Adrenal gland (tissue), 12 donors: ENCODE data around the gene TMEM43. TPM values are rescaled to one million over a fixed set of nuclear protein-coding genes. Genes with fewer than 3 reads are reported as not detected.

Experiments used
- DNase-seq, 7 donors: peaks; one replicate each; pipeline ENCODE4 v3.0.0-alpha.2; 2019 to 2020
- H3K27ac ChIP-seq, 5 donors: fragments of 200-600 bp; sonication (generic) in 4 of 5; 1 replicate in 3 of 5; 2 replicates in 2 of 5; pipeline versions ENCODE4 v1.5.1 to v1.8.0; 2016 to 2020; ENCODE audit warnings: mild to moderate bottlenecking in 1 of 5
- H3K27me3 ChIP-seq: fragments of 200-600 bp; 2 replicates; pipeline ENCODE4 v1.8.0; 2021
- H3K36me3 ChIP-seq, 2 donors: fragments of 200-600 bp; replicated peaks in 1 of 2; 1 replicate in 1 of 2; 2 replicates in 1 of 2; pipeline versions ENCODE4 v1.5.1 to v1.8.0; 2018 to 2022
- H3K4me1 ChIP-seq, 2 donors: fragments of 200-600 bp; replicated peaks in 1 of 2; 1 replicate in 1 of 2; 2 replicates in 1 of 2; pipeline versions ENCODE4 v1.5.1 to v1.8.0; 2018 to 2021
- H3K4me3 ChIP-seq, 4 donors: fragments of 200-600 bp; sonication (generic) in 3 of 4; one replicate each; pipeline ENCODE4 v1.5.1; 2016 to 2018
- H3K9me3 ChIP-seq, 3 donors: fragments of 200-600 bp; sonication (generic) in 1 of 3; replicated peaks in 1 of 3; 1 replicate in 2 of 3; 2 replicates in 1 of 3; pipeline versions ENCODE4 v1.5.1 to v1.8.0; 2016 to 2021
- POLR2A ChIP-seq, 2 donors: fragments of 450-650 bp; IDR thresholded peaks; one replicate each; pipeline ENCODE4 v1.6.1; 2017; ENCODE audit warnings: antibody characterized with exemption in 2 of 2, mild to moderate bottlenecking in 2 of 2, moderate library complexity in 1 of 2
- WGBS, 4 donors: extraction: QIAGEN DNeasy Blood & Tissue Kit in 2 of 4; methylation state at CpG; one replicate each; pipeline versions ENCODE4 v1.1.5 to v1.1.7; 2013 to 2017; 5-methylcytosine and 5-hydroxymethylcytosine counted together
- intact Hi-C, 2 donors: fragments of 100-400 bp; cut with DNase I; formaldehyde crosslinking; loops; one replicate each; pipeline versions ENCODE4 v1.14.1 to v1.15.0; 2022 to 2023
- polyA plus RNA-seq, 3 donors: library from polyadenylated mRNA; stranded (reverse); fragments of 200-250 nt in 2 of 3; fragments of 350-450 nt in 1 of 3; fragmentation: Illumina TruSeq in 1 of 3; extraction: RNeasy Lipid Tissue Mini Kit (QIAGEN cat#74804) in 1 of 3; gene quantifications; one replicate each; pipeline ENCODE4 v1.2.3, GENCODE V29; 2013 to 2014
- total RNA-seq, 9 donors: library from RNA; depleted of rRNA in 4 of 9; stranded (reverse); fragments of >200 nt in 4 of 9; fragments of 120-200 nt in 1 of 9; fragmentation: NEBNext Ultra II Directional in 1 of 9; extraction: Animal tissue kit (Norgen Biotek cat#: 25700) in 1 of 9; gene quantifications; one replicate each; pipeline versions ENCODE4 v1.1.0 to v1.2.4, GENCODE V29; 2013 to 2023
- TF ChIP-seq, protein P1 (sequence below), 6 experiments: fragments of 450-650 bp in 4 of 6; fragments of 200-600 bp in 2 of 6; sonication (generic) in 1 of 6; IDR thresholded peaks; 1 replicate in 5 of 6; 2 replicates in 1 of 6; pipeline versions ENCODE4 v1.5.1 to v1.8.0; 2016 to 2021; ENCODE audit warnings: antibody characterized with exemption in 6 of 6, mild to moderate bottlenecking in 2 of 6, moderate library complexity in 1 of 6
- donor health status: healthy with polysubstance abuse.
- donor health status: Bipolar disorder and iron deficiency.
- donor health status: DM: yes; HTN: yes; CAD: no.
- donor health status: DM: no; HTN: no; CAD: no.
- donor health status: DM: no; HTN: no; CAD: no.
- donor health status: DM: yes; HTN: yes; CAD: no.

TMEM43 gene
- total and polyA plus RNA-seq, 12 donors = 40.0 to 79.1 (median 56.5) TPM

DNA sequence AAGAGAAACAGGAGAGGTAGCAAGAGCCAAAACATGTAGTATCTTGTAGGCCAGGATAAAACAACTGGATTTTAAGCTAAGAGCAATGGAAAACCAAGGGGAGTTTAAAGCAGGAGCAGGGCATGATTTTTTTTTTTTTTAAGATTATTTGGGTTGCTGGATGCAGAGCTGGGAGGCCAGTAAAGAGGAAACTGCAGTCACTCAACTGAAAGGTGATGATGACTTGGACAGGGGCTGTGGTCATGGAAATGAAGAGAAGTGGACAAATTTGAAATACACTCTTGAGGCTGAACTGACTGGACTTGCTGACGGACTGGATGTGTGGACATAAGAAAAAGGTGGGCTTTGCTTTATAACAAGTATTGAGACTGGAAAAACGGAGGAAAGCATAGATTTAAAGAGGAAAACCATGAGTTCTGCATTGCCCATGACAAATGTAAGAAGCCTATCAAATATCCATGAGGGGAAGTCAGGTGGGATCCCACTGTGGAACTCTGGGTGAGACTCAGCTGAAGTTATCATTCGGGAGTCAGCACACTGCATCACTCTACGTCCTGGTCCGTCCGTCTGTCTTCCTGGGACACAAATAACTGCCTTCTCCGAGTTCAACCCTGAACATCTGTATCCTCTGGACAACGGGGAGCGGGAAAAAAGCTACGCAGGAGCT is 52.9 kb downstream of the TMEM43 start:
- peak overlapping the region; percentile 90 to 97 (median 96) for H3K27ac ChIP-seq
- DNase-seq = no peak
- 5 to 23% (median 9%) methylated on average over 3 to 10 of the region's 10 CpGs for WGBS, 4 donors
- H3K4me3 ChIP-seq = peak overlapping the region; percentile 10 to 96 (median 79)
- peaks cover 0 to 9% of the 10 kb centered on the region in 2 donors for H3K36me3 ChIP-seq
- TF ChIP-seq, protein P1, sequence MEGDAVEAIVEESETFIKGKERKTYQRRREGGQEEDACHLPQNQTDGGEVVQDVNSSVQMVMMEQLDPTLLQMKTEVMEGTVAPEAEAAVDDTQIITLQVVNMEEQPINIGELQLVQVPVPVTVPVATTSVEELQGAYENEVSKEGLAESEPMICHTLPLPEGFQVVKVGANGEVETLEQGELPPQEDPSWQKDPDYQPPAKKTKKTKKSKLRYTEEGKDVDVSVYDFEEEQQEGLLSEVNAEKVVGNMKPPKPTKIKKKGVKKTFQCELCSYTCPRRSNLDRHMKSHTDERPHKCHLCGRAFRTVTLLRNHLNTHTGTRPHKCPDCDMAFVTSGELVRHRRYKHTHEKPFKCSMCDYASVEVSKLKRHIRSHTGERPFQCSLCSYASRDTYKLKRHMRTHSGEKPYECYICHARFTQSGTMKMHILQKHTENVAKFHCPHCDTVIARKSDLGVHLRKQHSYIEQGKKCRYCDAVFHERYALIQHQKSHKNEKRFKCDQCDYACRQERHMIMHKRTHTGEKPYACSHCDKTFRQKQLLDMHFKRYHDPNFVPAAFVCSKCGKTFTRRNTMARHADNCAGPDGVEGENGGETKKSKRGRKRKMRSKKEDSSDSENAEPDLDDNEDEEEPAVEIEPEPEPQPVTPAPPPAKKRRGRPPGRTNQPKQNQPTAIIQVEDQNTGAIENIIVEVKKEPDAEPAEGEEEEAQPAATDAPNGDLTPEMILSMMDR (IDR thresholded peaks at IDR 0.05) = no peak
- TF ChIP-seq POLR2A (IDR thresholded peaks at IDR 0.05) = no peak
- no peaks in the 10 kb centered on the region for H3K27me3 ChIP-seq
- intact Hi-C loops = loop anchor here in 1 of 2 donors (10.0 kb wide), 1 partner anchor 53 kb away; the partner anchor contains the start of genes CHCHD4 and TMEM43
- H3K9me3 ChIP-seq = no peaks in the 10 kb centered on the region
- peaks cover 25 to 38% of the 10 kb centered on the region in 2 donors for H3K4me1 ChIP-seq

DNA sequence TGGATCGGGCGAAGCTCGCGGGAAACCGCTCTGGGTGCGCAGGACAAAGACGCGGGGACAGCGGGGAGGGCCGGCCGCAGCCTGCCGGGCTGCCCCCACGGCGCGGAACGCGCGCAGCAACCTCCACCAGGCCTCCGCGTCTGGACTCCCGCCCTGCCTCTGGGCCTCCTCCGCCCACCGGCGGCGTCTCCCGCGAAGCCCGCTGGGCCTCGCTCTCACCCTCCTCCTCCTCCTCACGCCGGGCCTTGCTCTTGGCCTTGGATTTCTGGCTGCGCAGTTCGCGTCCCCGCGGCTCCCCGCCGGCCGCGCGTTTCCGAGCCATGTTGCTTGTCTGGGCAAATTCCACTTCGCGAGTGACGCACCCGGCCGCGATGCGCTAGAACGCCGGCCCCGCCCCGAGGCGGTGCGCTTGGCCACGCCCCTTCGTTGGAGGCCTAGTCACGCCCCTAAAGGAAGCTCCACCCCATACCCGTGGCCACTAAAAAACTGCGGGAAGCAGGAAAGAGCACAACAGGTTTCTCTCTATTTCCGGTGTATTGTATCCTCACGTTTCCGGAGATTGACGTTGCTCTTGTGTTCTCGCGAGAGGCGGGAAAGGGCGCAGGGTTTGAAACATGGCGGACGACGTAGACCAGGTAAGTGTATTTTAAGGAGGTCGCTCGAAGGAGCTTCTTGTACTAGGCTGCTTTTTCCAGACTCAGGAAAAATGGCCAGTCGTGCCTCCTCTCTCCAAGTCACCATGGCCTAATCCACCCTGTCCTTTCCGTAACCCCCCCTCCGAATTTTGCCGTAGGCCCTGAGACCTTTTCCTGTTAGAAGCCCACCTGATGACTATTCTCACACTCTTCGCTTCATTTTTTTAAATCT is 53.6 kb downstream of the TMEM43 start, which contains the start of the genes LSM3 and XPC:
TSS of gene LSM3 (plus strand) at position 571 of the 867 bp plus-strand sequence. CDS start at position 615, 44 bp downstream.
TSS of gene XPC (minus strand) at position 355 of the 867 bp plus-strand sequence. CDS start at position 322, 33 bp downstream.
- no peaks in the 10 kb centered on the region for H3K9me3 ChIP-seq
- peak within 1 kb of the TSS; percentile 90 to 97 (median 96) for H3K27ac ChIP-seq
- peak within 1 kb of the TSS; percentile 57 to 96 (median 79) for H3K4me3 ChIP-seq
- TF ChIP-seq, protein P1 (IDR thresholded peaks at IDR 0.05) = peak in 1 of 6 experiments; percentile 11
- peak; percentile 88 to 93 for TF ChIP-seq POLR2A (IDR thresholded peaks at IDR 0.05)
- H3K27me3 ChIP-seq = no peaks in the 10 kb centered on the region
- intact Hi-C loops = loop anchor here in 1 of 2 donors (10.0 kb wide), 1 partner anchor 54 kb away; the partner anchor contains the start of genes CHCHD4 and TMEM43
- WGBS, 4 donors = 0 to 1% (median 0%) methylated on average over 11 to 78 of the region's 78 CpGs
- DNase-seq = peak; percentile 95 to 99 (median 98)
- peaks cover 0 to 13% of the 10 kb centered on the region in 2 donors for H3K36me3 ChIP-seq
- peaks cover 25 to 44% of the 10 kb centered on the region in 2 donors for H3K4me1 ChIP-seq

DNA sequence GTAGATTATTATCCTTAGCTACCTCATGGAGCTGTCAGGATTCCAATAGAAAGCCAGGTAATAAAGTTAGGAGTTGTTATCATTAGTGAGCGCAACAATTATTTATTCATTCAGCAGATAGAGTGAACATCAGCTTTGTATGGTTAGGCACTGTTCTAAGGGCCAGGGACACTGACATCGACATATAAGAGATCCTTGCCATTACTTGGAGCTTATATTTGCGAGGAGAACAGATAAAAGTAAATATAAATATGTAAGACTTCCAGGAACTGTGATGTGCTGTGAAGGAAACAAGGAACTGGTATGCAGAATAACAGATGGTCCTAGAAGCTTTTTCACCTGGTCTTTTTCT is 54.2 kb downstream of the TMEM43 start:
- H3K27me3 ChIP-seq = no peaks in the 10 kb centered on the region
- TF ChIP-seq, protein P1 (IDR thresholded peaks at IDR 0.05) = no peak
- no peak for TF ChIP-seq POLR2A (IDR thresholded peaks at IDR 0.05)
- peak overlapping the region in 3 of 5 donors; percentile 74 to 97 (median 96) for H3K27ac ChIP-seq
- intact Hi-C loops = loop anchor here in 1 of 2 donors (10.0 kb wide), 1 partner anchor 54 kb away; the partner anchor contains the start of genes CHCHD4 and TMEM43
- 3 to 5% (median 4%) methylated on average over 3 of the region's 3 CpGs for WGBS, 4 donors
- peak overlapping the region in 3 of 4 donors; percentile 57 to 96 (median 77) for H3K4me3 ChIP-seq
- peaks cover 0 to 19% of the 10 kb centered on the region in 2 donors for H3K36me3 ChIP-seq
- H3K4me1 ChIP-seq = peaks cover 25 to 43% of the 10 kb centered on the region in 2 donors
- no peaks in the 10 kb centered on the region for H3K9me3 ChIP-seq
- no peak for DNase-seq
